Right ventricle myocardium inferior (tissue), 1 donor: ENCODE results near the gene GPR146. TPM values are rescaled to one million over a fixed set of nuclear protein-coding genes. Genes with fewer than 3 reads are reported as not detected.

Experiments
- ATAC-seq: fragments of 200-7000 bp; cut with Tn5 transposase; one replicate; pipeline ENCODE4 v1.9.1; 2020; ENCODE audit warnings: mild to moderate bottlenecking, moderate library complexity
- DNase-seq: peaks from one replicate; pipeline ENCODE4 v3.0.0; 2021; ENCODE audit errors: missing footprints
- intact Hi-C: fragments of 100-400 bp; cut with DNase I; formaldehyde crosslinking; loops from one replicate; pipeline ENCODE4 v1.11.0; 2022
- total RNA-seq: library from RNA; stranded (reverse); fragmentation: NEBNext Ultra II Directional; extraction: Animal tissue kit (Norgen Biotek cat#: 25700); gene quantifications from one replicate; pipeline ENCODE4 v1.2.1, GENCODE V29; 2021
- donor health status: DM: no; HTN: yes; CAD: no; lungs with severe emphysema.

Gene GPR146
- total RNA-seq, 1 donor from 2014 or later, result 30.6 TPM

DNA sequence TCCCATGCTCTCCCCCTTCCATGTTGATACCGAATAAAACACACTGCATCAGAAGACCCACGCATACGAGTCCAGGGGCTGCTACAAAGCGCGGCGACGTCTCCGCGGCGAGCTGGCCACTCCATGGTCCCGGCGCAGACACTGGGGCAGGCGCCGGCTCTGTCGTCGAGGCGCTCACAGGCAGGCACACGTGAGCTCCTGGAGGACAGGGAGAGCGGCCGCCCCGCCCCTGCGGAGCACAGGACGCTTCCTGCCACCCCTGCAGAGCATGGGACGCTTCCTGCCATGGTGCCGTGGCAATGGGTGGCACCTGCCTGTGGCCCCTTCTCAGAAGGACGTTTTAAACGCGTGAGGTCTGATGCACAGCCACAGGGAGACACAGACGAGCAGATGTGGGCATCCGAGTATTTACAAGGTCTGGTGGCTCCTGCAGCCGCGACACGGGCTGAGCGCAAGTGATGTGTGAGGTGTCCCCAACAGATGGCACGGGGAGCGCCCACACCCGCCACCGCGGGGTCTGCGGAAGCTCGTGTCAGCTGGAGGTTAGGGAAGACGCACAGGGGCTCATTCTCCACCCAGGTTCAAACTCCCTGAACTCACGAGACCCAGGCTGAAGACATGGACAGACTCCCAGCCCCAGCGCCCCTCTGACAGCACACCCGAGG is 21.4 kb upstream of the GPR146 start:
- DNase-seq (peak; percentile 44), ATAC-seq (no peak)
- intact Hi-C loops, result no loop called here

DNA sequence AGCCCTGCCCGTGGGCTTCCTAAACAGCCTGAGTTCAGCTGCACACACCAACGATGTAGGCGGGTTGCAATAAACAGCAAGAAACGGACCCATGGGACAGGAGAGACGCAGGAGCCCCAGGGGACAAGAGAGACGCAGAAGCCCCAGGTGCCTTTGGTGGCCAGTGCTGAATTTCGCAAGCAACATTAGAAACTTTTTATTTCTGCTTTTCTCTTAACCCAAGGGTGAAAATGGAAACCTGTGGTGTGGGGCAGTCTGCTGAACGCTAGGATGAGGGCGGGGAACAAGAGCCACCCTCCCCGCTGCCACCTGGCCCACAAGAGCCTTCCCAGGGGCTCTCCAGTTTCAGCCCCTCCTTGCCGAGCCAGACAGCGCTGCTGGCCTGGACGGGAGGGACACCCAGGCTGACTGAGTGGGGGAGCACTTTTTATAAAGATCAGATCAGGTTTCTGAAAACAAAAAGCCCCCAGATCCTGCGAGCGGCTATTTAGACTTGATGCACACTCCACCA is 20.0 kb upstream of the GPR146 start:
- intact Hi-C loops, result no loop called here
- peak; percentile 20 for DNase-seq
- no peak for ATAC-seq

DNA sequence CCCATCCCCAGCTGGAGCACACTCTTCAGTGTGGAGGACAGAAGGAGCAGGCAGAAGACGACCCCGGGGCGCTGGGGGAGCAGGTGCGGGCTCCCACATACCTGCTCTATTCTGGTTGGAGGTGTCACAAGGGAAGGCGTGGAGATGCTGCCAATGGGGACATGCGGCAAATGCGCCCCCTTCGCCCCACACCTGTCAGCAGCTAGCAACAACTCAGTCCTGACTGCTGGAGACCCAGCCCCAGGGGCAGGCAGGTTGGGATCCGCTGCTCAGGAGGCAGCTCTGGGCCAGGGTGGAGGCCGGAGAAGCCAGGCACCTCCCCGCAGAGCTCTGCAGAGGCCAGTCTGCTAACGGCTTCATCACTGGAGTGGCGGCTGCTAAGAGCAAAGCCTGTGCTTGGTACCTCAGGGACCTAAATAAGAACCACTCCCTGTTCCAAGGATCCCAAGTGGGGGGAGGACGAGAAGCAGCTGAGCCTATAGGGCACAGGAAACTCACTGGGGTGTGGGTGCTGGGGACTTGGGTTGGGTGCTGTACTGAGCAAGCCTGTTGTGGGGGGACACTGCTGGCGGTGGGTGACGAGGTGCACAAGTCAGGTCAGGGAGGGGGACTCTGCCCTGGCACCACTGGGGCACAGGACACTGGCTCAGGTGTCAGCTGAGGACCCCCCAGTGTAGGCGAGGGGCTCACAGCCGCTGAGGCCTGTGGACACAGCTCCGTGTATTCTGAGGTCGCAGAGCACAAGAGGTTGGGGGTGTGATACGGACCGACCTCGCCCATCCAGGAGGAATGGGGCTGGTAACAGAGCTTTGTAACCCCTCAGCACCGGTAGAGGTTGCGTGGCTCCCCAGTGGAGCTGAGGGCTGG is 19.2 kb upstream of the GPR146 start:
- intact Hi-C loops, result loop anchor here (5.0 kb wide), 1 partner anchor 37 kb away; no protein-coding TSS in a partner anchor
- DNase-seq, result peak; percentile 57

DNA sequence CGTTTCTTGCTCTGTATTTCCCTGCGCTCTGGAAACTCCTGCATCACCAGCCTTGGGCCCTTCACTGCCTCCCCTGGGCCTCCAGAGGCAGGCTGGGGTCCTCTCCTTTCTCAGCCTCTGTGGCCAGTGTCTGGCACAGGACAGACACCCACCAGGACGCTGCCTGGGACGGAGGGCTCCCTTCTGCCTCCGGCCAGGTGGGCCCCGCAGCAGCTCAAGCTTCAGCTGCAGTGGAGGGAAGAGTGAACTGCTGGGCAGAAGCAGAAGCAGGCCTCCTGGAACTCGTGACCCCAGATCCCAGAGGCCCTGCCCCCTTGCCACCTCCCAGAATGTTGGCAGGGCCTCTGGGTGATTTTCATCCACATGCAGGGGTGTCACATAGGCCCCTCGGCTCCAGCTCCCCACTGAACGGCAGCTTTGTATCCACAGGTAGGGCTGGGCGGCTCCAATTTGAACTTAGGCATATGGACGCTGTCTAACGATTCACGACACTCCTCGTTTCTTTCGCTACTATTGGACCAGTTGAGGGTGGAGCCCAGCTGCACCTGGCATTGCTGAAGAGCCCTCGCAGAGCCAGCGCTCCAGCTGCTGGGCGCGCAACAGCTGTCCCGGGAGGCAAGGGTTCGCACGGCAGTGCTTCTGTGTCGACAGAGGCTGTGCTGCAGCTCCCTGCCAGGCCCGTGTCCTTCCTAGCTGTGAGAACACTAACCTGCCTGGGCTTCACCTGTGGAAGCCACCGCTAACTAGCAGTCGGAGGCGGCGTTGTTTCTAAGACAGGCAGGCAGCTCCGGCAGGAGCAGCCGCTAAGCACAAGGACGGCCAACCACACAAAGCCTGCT is 18.4 kb upstream of the GPR146 start:
- DNase-seq, result peak; percentile 48
- no peak for ATAC-seq
- intact Hi-C loops, result loop anchor here (5.0 kb wide), 1 partner anchor 36 kb away; no protein-coding TSS in a partner anchor

More for the DNA sequence above, 19.2 kb upstream of the GPR146 start:
- ATAC-seq, result no peak

DNA sequence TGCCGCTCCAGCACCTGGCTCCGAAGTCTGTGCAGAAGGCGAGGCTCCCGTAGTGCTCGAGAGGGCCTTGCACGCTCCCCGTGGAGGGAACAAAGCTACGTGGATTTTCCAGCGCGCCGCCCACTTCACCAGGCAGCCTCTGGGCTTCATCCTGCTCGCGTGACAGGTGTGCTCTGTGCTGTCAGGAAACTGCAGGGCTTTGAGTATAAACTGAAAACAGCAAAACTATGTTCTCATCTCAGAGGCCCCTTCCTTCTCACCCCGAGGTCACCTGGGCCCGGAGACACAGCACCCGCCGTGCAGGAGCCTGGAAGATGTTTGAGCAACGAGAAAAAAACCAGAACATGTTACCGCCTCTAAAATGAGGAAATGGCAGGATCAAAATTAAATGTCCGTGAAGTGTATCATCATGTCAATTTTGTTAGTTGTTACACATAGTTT is 17.6 kb upstream of the GPR146 start:
- ATAC-seq (no peak), DNase-seq (peak; percentile 55)
- intact Hi-C loops, result loop anchor here (5.0 kb wide), 1 partner anchor 36 kb away; no protein-coding TSS in a partner anchor

DNA sequence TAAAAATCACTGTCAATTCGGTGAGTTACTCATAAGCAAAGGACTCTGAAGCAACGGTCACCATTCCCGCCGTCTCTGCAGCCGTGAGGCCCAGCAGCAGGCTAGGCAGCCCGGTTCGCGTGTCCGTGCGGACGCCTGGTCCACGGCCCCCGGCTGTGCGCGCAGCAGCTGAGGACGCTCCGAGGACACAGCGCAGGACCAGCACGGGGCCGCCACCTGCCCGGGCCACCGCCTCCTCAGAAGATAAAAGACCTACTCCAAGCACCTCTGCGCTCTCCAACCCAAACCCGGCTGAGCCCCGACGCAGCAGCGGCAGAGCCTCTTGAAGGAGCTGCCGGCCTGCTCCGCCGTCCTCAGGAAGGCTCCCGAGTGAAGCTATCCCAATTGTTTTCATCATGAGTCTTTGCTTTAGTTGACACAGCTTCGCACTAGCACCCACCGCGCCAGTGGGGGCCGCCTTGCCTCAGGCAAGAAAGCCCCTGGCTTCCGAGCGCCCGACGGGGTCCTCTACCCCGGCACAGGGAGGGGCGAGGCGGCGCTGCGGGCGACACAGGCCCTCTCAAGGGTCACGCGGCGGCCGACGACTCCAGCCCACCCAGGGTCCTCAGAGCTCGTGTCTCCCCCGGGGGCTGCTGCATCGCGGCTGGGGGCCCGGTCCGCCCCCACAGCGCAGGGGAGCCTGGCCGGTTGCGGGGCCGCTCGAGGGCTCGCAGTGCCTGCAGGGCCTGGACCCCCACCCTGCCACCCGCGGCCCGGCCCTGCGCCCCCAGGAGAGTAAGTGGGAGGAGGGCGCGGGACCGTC is 16.9 kb upstream of the GPR146 start:
- DNase-seq (peak; percentile 70), ATAC-seq (no peak)
- intact Hi-C loops, result loop anchor here (2.0 to 5.0 kb wide), 2 partner anchors 17 to 35 kb away; partner anchors contain the start of gene GPR146

DNA sequence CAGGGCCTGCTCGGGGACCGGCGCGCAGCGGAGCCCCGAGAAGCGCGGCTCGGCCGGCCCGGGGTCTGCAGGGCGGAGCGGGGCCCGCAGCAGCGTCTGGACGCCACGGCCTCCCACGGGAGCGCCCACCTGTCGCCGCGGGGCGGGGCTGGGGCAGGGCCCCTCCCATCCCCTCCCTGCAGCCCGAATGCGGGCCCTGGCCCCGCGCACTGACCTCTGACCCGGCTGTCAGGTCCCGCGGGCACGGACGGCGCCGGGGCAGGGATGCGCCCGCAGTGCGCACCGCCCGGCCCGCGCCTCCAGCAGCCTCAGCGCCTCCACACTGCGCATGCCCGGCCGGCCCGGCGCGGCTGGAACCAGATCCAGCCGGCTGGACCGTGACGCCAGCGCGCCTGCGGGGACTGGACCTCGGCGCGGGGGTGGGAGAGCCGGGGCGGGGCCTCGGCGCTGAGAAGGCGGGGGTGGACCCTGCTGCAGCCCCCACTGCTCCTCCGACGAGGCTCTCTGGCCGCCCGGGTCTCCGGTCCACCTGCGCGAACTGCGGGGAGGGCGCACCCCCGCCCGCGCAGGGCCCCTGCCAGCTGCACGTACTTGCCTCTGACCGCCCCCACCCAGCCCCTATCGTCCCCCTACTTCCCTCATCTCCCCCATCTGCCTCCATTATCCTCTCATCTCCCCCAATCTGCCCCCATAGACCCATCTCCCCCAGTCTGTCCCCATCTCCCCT is 16.1 kb upstream of the GPR146 start:
- DNase-seq (peak; percentile 95), ATAC-seq (peak; percentile 93)
- intact Hi-C loops, result loop anchor here (2.0 to 5.0 kb wide), 2 partner anchors 17 to 34 kb away; partner anchors contain the start of gene GPR146

DNA sequence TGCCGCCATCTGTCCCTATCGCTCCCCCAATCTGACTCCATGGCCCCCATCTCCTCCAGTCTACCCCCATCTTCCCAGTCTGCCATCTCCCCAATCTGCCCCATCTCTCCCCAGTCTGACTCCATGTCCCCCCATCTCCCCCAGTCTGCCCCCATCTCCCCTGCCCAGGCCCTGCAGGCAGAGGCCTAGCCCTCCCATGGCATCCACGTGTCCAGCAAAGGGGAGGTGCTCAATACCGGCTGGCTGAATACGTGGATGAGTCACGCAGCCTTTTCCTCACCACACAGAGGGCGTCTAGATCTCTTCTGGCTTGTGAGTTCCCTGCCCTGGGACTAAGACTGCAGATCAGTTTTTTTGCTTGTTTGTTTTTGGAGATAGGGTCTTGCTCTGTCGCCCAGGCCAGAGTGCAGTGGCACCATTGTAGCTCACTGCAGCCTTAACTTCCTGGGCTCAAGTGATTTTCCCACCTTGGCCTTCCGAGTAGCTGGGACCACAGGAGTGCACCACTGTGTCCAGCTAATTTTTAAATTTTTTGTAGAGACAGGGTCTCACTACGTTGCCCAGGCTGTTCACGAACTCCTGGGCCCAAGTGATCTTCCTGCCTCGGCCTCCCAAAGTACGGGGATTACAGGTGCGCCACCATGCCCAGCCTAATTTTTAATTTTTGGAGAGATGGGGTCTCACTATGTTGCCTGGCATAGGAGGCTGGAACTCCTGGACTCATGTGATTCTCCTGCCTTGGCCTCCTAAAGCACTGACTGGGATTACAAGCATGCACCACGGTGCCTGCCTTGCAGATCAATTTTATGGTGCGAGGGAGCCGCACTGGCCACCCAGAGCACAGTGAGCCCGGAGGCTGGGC is 15.3 kb upstream of the GPR146 start:
- intact Hi-C loops, result loop anchor here (2.0 to 5.0 kb wide), 2 partner anchors 16 to 33 kb away; partner anchors contain the start of gene GPR146
- ATAC-seq (peak; percentile 91), DNase-seq (peak; percentile 90)

DNA sequence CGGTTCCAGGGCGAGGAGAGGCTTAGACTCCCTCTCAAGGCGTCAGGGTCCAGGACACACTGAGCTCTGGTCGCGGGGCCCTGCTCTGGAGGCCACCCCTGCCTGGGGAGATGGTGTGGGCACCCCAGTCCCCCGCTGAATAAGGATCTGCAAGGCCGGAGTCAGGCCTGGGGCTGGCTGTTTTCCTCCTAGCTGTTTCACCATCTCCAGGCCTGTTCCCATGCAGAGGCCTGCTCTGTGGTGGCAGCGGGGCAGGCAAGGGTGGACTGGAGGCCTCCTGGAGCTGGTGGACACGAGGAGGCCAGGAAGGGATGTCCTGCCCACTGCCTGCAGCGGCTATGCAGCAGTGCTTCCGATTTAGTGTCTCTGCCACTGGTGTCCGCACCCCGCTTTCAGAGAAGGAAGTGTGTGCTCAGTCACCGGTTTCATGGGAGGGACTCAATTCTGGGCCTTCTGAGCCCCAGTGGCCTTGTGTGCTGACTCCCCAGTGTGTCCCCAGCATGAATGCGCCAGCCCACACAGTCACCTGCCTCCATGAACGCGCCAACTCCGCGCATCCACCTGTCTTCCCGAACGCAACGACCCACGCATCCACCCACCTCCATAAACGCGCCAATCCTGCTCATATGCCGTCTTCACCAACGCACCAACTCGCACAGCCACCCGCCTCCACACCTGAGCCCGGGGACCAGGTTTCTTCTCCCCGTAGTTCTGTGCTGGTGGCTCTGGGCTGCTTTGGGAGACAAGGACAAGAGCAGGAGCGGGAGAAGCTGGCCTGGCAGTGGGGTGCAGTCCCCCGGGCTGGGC is 14.5 kb upstream of the GPR146 start:
- no peak for DNase-seq
- intact Hi-C loops, result loop anchor here (2.0 to 5.0 kb wide), 2 partner anchors 15 to 32 kb away; partner anchors contain the start of gene GPR146
- ATAC-seq, result no peak

DNA sequence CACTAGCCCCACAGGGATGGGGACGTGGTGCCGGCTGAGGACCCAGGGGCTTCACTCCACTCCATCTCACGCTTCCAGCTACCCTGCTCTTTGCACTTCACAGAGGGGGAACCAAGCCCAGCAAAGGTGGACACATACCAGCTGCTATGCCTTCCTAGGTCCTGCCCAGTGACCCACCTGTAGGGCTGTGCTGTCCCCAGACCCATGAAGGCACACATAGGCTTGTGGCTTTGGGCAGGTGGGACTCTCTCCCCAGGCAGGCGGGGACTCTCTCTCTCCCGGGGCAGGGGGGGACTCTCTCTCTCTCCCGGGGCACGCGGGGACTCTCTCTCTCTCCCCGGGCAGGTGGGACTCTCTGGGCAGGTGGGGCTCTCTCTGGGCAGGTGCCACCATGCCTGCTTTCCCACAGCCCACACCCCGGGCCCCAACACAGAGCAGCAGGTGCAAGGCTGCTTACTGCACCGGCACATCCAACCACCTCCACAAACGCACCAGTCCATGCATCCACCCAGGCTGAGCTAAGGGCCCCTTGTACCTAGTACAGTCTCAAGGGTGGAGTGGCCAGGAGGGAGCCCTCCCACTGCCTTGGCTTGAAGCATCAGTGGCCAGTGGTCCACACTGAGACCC is 13.8 kb upstream of the GPR146 start:
- intact Hi-C loops, result no loop called here
- DNase-seq, result no peak
- no peak for ATAC-seq

DNA sequence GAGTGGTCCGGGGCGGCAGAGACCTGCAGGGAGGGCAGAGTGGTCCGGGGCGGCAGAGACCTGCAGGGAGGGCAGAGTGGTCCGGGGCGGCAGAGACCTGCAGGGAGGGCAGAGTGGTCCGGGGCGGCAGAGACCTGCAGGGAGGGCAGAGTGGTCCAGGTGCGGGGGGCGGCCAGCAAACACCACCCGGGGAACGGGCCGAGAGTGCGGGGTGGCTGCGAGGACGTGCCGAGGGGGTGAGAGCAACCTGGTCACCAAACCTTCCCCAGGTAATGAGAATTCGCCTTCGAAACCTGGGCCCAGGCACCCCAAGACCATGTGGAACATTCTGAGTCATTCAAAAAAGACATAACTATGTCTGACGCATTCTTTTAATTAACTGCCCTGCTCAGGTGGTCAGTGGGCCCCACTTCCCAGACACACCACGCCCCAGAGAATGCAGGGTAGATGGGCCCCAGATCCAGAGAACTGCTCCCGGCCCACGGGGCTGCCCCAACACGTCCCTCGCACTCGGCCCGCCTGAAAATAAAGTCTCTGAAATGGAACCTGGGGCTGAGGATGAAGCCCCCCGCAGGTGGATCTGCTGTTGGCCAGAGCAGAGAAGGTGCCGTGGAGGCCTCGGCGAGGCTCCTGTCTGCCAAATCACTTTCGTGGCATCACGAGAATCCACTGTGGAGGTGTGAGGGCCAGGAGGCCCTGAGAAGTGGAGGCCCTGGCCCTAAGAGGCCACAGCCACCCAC is 12.5 kb upstream of the GPR146 start:
- DNase-seq (no peak), ATAC-seq (no peak)
- intact Hi-C loops, result no loop called here

DNA sequence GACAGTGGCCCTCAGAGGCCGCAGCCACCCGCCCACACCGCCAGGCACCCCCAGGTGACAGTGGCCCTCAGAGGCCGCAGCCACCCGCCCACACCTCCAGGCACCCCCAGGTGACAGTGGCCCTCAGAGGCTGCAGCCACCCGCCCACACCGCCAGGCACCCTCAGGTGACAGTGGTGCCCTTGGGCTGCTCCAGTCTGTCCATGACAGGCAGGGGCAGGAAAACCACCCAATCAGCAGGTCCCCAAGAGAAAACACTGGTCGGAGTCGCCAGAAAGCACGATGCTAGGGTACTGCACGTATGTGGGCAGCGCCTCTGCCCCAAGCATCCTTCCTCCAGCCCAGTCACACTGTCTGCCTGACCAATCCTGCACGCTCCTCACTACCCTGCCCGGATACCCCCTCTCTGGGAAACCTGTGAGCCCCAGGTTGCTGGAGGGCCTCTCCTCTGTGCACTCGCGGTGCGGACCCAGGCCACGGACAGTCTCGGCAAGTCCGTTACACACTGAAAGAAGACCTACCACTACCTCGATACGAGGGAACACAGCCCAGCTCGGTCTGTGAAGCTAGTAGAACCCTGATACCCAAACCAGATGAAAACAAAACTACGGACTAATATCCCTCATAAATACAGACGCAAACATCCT is 11.7 kb upstream of the GPR146 start:
- intact Hi-C loops, result no loop called here
- ATAC-seq, result no peak
- no peak for DNase-seq

DNA sequence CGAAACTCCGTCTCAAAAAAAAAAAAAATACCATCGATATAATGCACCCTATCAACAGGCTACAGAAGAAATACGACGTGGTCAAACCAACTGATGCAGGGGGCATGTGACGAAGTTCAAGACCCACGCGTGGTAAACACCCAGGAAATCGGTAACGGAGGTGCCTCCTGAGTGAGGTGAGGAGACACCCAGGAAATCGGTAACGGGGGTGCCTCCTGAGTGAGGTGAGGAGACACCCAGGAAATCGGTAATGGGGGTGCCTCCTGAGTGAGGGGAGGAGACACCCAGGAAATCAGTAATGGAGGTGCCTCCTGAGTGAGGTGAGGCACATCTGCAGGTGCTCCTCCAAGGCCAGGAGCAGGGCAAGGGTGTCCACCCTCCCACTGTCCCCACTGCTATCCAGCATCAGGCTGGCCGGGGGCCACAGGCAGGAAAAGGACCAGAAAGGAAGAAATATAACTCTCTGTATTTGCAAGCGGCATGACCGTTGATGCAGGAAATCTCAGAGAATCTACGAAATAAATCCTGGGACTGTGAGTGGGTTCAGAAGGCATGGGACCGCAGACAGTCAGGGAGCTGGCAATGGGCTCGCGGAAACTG is 10.7 kb upstream of the GPR146 start:
- ATAC-seq, result no peak
- DNase-seq, result peak; percentile 51
- intact Hi-C loops, result no loop called here
